ENCODE results near the gene HTR3B. TPM values are rescaled to one million over a fixed set of nuclear protein-coding genes. Genes with fewer than 3 reads are reported as not detected.

The HTR3B gene
- polyA plus RNA-seq, 1 of the 3 experiments (the other 2 are of a cell fraction) = not detected

- H3K79me2 ChIP-seq (ENCODE audit: insufficient read depth) = no peaks in the 10 kb centered on the region
- no peaks in the 10 kb centered on the region for H3K9me2 ChIP-seq
- H3F3A ChIP-seq (replicated peaks; ENCODE audit: insufficient read depth) = no peaks in the 10 kb centered on the region
- peaks cover 0 to 5% of the 10 kb centered on the region in 2 experiments; a peak in 1 of 4 replicates for H3K4me1 ChIP-seq (ENCODE audit: control insufficient read depth in 1 of 2, insufficient read depth in 2 of 2, low read depth in 1 of 2, low read length in 1 of 2)
- no peaks in the 10 kb centered on the region for H3K36me3 ChIP-seq (replicated peaks in 1 of 2; ENCODE audit: control insufficient read depth in 1 of 2, insufficient read depth in 2 of 2, low read length in 1 of 2)
- WGBS (ENCODE audit: low lambda C conversion rate) = 63% methylated on average over 4 of the region's 4 CpGs
- ChIA-PET CTCF (interaction anchor here (0.6 to 4.4 kb wide), 3 partner anchors 15 to 989 kb away, joined by 3 to 29 read pairs (median 16); no protein-coding TSS in a partner anchor), POLR2A (no interaction called here)
- TF ChIP-seq FOXJ3 (CRISPR knock-in tag; IDR thresholded peaks at IDR 0.05) (no peak), MXI1 (IDR thresholded peaks at IDR 0.05; ENCODE audit: low read depth, low read length) (no peak), POLR2AphosphoS5 (IDR thresholded peaks at IDR 0.05; ENCODE audit: low read depth, low read length) (no peak), GATA2 (CRISPR knock-in tag; IDR thresholded peaks at IDR 0.05) (no peak), RFX5 (IDR thresholded peaks at IDR 0.05; ENCODE audit: low read length) (no peak), CHD2 (IDR thresholded peaks at IDR 0.05; ENCODE audit: low read length, partially characterized antibody) (no peak), SIN3A (IDR thresholded peaks at IDR 0.05; ENCODE audit: borderline replicate concordance, low read depth, low read length) (no peak)
- TF ChIP-seq, protein P1, sequence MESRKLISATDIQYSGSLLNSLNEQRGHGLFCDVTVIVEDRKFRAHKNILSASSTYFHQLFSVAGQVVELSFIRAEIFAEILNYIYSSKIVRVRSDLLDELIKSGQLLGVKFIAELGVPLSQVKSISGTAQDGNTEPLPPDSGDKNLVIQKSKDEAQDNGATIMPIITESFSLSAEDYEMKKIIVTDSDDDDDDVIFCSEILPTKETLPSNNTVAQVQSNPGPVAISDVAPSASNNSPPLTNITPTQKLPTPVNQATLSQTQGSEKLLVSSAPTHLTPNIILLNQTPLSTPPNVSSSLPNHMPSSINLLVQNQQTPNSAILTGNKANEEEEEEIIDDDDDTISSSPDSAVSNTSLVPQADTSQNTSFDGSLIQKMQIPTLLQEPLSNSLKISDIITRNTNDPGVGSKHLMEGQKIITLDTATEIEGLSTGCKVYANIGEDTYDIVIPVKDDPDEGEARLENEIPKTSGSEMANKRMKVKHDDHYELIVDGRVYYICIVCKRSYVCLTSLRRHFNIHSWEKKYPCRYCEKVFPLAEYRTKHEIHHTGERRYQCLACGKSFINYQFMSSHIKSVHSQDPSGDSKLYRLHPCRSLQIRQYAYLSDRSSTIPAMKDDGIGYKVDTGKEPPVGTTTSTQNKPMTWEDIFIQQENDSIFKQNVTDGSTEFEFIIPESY (IDR thresholded peaks at IDR 0.05; ENCODE audit: borderline replicate concordance, low read depth) = no peak
- TF ChIP-seq, protein P2, sequence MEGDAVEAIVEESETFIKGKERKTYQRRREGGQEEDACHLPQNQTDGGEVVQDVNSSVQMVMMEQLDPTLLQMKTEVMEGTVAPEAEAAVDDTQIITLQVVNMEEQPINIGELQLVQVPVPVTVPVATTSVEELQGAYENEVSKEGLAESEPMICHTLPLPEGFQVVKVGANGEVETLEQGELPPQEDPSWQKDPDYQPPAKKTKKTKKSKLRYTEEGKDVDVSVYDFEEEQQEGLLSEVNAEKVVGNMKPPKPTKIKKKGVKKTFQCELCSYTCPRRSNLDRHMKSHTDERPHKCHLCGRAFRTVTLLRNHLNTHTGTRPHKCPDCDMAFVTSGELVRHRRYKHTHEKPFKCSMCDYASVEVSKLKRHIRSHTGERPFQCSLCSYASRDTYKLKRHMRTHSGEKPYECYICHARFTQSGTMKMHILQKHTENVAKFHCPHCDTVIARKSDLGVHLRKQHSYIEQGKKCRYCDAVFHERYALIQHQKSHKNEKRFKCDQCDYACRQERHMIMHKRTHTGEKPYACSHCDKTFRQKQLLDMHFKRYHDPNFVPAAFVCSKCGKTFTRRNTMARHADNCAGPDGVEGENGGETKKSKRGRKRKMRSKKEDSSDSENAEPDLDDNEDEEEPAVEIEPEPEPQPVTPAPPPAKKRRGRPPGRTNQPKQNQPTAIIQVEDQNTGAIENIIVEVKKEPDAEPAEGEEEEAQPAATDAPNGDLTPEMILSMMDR (IDR thresholded peaks at IDR 0.05) = no peak
- H3K4me3 ChIP-seq (ENCODE audit: low read depth in 2 of 2, low read length in 1 of 2) = no peak overlapping the region
- H3K4me2 ChIP-seq = no peak overlapping the region
- no peaks in the 10 kb centered on the region for H3K27me3 ChIP-seq (ENCODE audit: insufficient read depth)
- no peaks in the 10 kb centered on the region for H4K20me1 ChIP-seq (ENCODE audit: insufficient read depth)
- H3K27ac ChIP-seq (ENCODE audit: low read depth in 2 of 2, low read length in 1 of 2) = no peak overlapping the region
- DNase-seq = no peak
- H2AFZ ChIP-seq (ENCODE audit: low read depth) = no peak overlapping the region
- no peak overlapping the region for H3K9ac ChIP-seq
- H3K9me3 ChIP-seq = no peaks in the 10 kb centered on the region
Observed at GRCh38 chr11:113880971-113881370, 23.6 kb upstream of the HTR3B start.

GRCh38 chr11:113881856-113882255 is 22.7 kb upstream of the HTR3B start:
- TF ChIP-seq FOXJ3 (CRISPR knock-in tag; IDR thresholded peaks at IDR 0.05) (no peak), FOXM1 (IDR thresholded peaks at IDR 0.05; ENCODE audit: low read depth) (no peak)
- TF ChIP-seq, protein P3, sequence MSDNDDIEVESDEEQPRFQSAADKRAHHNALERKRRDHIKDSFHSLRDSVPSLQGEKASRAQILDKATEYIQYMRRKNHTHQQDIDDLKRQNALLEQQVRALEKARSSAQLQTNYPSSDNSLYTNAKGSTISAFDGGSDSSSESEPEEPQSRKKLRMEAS (IDR thresholded peaks at IDR 0.05; ENCODE audit: low read depth) = no peak
- H3K9ac ChIP-seq = no peak overlapping the region
- DNase-seq = no peak
- no peaks in the 10 kb centered on the region for H3K79me2 ChIP-seq (ENCODE audit: insufficient read depth)
- H3K4me2 ChIP-seq = no peak overlapping the region
- H4K20me1 ChIP-seq (ENCODE audit: insufficient read depth) = no peaks in the 10 kb centered on the region
- CTCF ChIA-PET = interaction anchor here (0.6 to 4.4 kb wide), 4 partner anchors 14 to 1085 kb away, joined by 3 to 29 read pairs (median 10); no protein-coding TSS in a partner anchor
- H3K4me1 ChIP-seq (ENCODE audit: control insufficient read depth in 1 of 2, insufficient read depth in 2 of 2, low read depth in 1 of 2, low read length in 1 of 2) = no peaks in the 10 kb centered on the region
- POLR2A ChIA-PET = no interaction called here
- H2AFZ ChIP-seq (ENCODE audit: low read depth) = no peak overlapping the region
- no peaks in the 10 kb centered on the region for H3K9me2 ChIP-seq
- H3K27ac ChIP-seq (ENCODE audit: low read depth in 2 of 2, low read length in 1 of 2) = no peak overlapping the region
- H3F3A ChIP-seq (replicated peaks; ENCODE audit: insufficient read depth) = no peaks in the 10 kb centered on the region
- H3K36me3 ChIP-seq (replicated peaks in 1 of 2; ENCODE audit: control insufficient read depth in 1 of 2, insufficient read depth in 2 of 2, low read length in 1 of 2) = no peaks in the 10 kb centered on the region
- no peak overlapping the region for H3K4me3 ChIP-seq (ENCODE audit: low read depth in 2 of 2, low read length in 1 of 2)
- H3K9me3 ChIP-seq = no peaks in the 10 kb centered on the region
- no peaks in the 10 kb centered on the region for H3K27me3 ChIP-seq (ENCODE audit: insufficient read depth)
- 75% methylated on average over 1 of the region's 1 CpG for WGBS (ENCODE audit: low lambda C conversion rate)
